HG02884 (cell line): ENCODE measurements around the gene NNMT.

Experiments
- ATAC-seq: cut with Tn5 transposase; IDR thresholded peaks from one replicate; pipeline ENCODE4 v1.9.1; 2021; ENCODE audit warnings: mild to moderate bottlenecking, moderate library complexity; ENCODE audit not compliant: unreplicated experiment

Gene NNMT

GRCh38 chr11:114295676-114296604 is at the start of gene NNMT:
TSS of gene NNMT (plus strand) at chr11:114296399. CDS start at chr11:114296557, 158 bp downstream.
- ATAC-seq, result no peak

- ATAC-seq, result no peak
Measured at GRCh38 chr11:114247070-114247789, 49.0 kb upstream of the NNMT start.

GRCh38 chr11:114250180-114250579 is 46.0 kb upstream of the NNMT start:
- no peak for ATAC-seq

GRCh38 chr11:114250993-114251814 is 45.0 kb upstream of the NNMT start:
- ATAC-seq, result no peak

- ATAC-seq, result no peak
Measured at GRCh38 chr11:114251815-114252337, 44.3 kb upstream of the NNMT start.

GRCh38 chr11:114252767-114253166 is 43.4 kb upstream of the NNMT start:
- ATAC-seq, result no peak

GRCh38 chr11:114253771-114254170 is 42.4 kb upstream of the NNMT start:
- ATAC-seq, result no peak

- ATAC-seq, result no peak
Measured at GRCh38 chr11:114254571-114255146, 41.5 kb upstream of the NNMT start.

GRCh38 chr11:114255289-114255688 is 40.9 kb upstream of the NNMT start:
- ATAC-seq, result no peak

GRCh38 chr11:114256176-114256966 is 39.8 kb upstream of the NNMT start:
- ATAC-seq, result no peak

- ATAC-seq, result no peak
Measured at GRCh38 chr11:114256967-114257286, 39.3 kb upstream of the NNMT start.

GRCh38 chr11:114257621-114258558 is 38.3 kb upstream of the NNMT start:
- ATAC-seq, result no peak

GRCh38 chr11:114258696-114259095 is 37.5 kb upstream of the NNMT start:
- no peak for ATAC-seq

GRCh38 chr11:114259124-114259526 is 37.1 kb upstream of the NNMT start:
- no peak for ATAC-seq

GRCh38 chr11:114259551-114259983 is 36.6 kb upstream of the NNMT start:
- no peak for ATAC-seq

GRCh38 chr11:114260077-114260476 is 36.1 kb upstream of the NNMT start:
- ATAC-seq, result no peak

- no peak for ATAC-seq
Measured at GRCh38 chr11:114260483-114260882, 35.7 kb upstream of the NNMT start.

- ATAC-seq, result no peak
Measured at GRCh38 chr11:114261791-114262190, 34.4 kb upstream of the NNMT start.
